ENCODE data around the gene DNM3. TPM values are rescaled to one million over a fixed set of nuclear protein-coding genes. Genes with fewer than 3 reads are reported as not detected.

DNM3 gene
- total RNA-seq, 1 donor from 2014 or later = 1.1 TPM

- no peaks in the 10 kb centered on the region for H3K36me3 ChIP-seq
- H3K79me2 ChIP-seq (ENCODE audit: low read depth) = no peaks in the 10 kb centered on the region
- TF ChIP-seq EZH2 (IDR thresholded peaks at IDR 0.05) (no peak), EZH2phosphoT487 (IDR thresholded peaks at IDR 0.05) (no peak), CTCF (IDR thresholded peaks at IDR 0.05) (no peak)
- no peak overlapping the region for H3K9ac ChIP-seq
- no peaks in the 10 kb centered on the region for H3K4me1 ChIP-seq
- Mint-ChIP-seq H3K36me3 (no peaks in the 10 kb centered on the region), H3K27ac (no peak overlapping the region), H3K4me1 (peaks cover 2% of the 10 kb centered on the region), H3K27me3 (ENCODE audit: insufficient read depth, low read depth) (no peaks in the 10 kb centered on the region), H3K4me3 (no peak overlapping the region), H3K9me3 (no peaks in the 10 kb centered on the region)
- no peak overlapping the region for H3K4me2 ChIP-seq
- no peak overlapping the region for H2AFZ ChIP-seq (replicated peaks)
- H4K20me1 ChIP-seq (ENCODE audit: low read depth) = no peaks in the 10 kb centered on the region
- no peak overlapping the region for H3K27ac ChIP-seq
- H3K4me3 ChIP-seq = no peak overlapping the region
- DNase-seq (ENCODE audit: low spot score) = no peak
- H3K27me3 ChIP-seq = no peaks in the 10 kb centered on the region
- H3F3A ChIP-seq (ENCODE audit: low read depth) = no peaks in the 10 kb centered on the region
- no peaks in the 10 kb centered on the region for H3K9me3 ChIP-seq (ENCODE audit: low read depth)
Measured at GRCh38 chr1:172069051-172069450, 227.8 kb downstream of the DNM3 start.

- Mint-ChIP-seq H3K27me3 (ENCODE audit: insufficient read depth, low read depth) (no peaks in the 10 kb centered on the region), H3K9me3 (no peaks in the 10 kb centered on the region), H3K36me3 (no peaks in the 10 kb centered on the region), H3K27ac (no peak overlapping the region), H3K4me3 (no peak overlapping the region), H3K4me1 (peaks cover 2% of the 10 kb centered on the region)
- no peak for DNase-seq (ENCODE audit: low spot score)
- H4K20me1 ChIP-seq (ENCODE audit: low read depth) = no peaks in the 10 kb centered on the region
- TF ChIP-seq EZH2 (IDR thresholded peaks at IDR 0.05) (no peak), CTCF (IDR thresholded peaks at IDR 0.05) (no peak), EZH2phosphoT487 (IDR thresholded peaks at IDR 0.05) (no peak)
- H3K4me3 ChIP-seq = no peak overlapping the region
- no peak overlapping the region for H3K27ac ChIP-seq
- no peaks in the 10 kb centered on the region for H3K36me3 ChIP-seq
- H3K27me3 ChIP-seq = no peaks in the 10 kb centered on the region
- no peaks in the 10 kb centered on the region for H3K79me2 ChIP-seq (ENCODE audit: low read depth)
- no peak overlapping the region for H3K9ac ChIP-seq
- H3F3A ChIP-seq (ENCODE audit: low read depth) = no peaks in the 10 kb centered on the region
- no peaks in the 10 kb centered on the region for H3K9me3 ChIP-seq (ENCODE audit: low read depth)
- H2AFZ ChIP-seq (replicated peaks) = no peak overlapping the region
- no peak overlapping the region for H3K4me2 ChIP-seq
- no peaks in the 10 kb centered on the region for H3K4me1 ChIP-seq
Measured at GRCh38 chr1:172069534-172069933, 228.2 kb downstream of the DNM3 start.

- Histone ChIP-seq H3K9me3 (ENCODE audit: low read depth) (no peaks in the 10 kb centered on the region), H3F3A (ENCODE audit: low read depth) (no peaks in the 10 kb centered on the region), H4K20me1 (ENCODE audit: low read depth) (no peaks in the 10 kb centered on the region), H3K79me2 (ENCODE audit: low read depth) (no peaks in the 10 kb centered on the region), H3K27me3 (no peaks in the 10 kb centered on the region), H3K4me1 (no peaks in the 10 kb centered on the region), H2AFZ (replicated peaks) (no peak overlapping the region), H3K4me3 (no peak overlapping the region), H3K36me3 (no peaks in the 10 kb centered on the region), H3K27ac (no peak overlapping the region), H3K9ac (no peak overlapping the region), H3K4me2 (no peak overlapping the region)
- no peak for TF ChIP-seq CTCF (IDR thresholded peaks at IDR 0.05)
- TF ChIP-seq EZH2 (IDR thresholded peaks at IDR 0.05) = no peak
- TF ChIP-seq EZH2phosphoT487 (IDR thresholded peaks at IDR 0.05) = no peak
- no peak for DNase-seq (ENCODE audit: low spot score)
- Mint-ChIP-seq H3K36me3 (no peaks in the 10 kb centered on the region), H3K27me3 (ENCODE audit: insufficient read depth, low read depth) (peaks cover 2% of the 10 kb centered on the region), H3K4me3 (no peak overlapping the region), H3K9me3 (no peaks in the 10 kb centered on the region), H3K4me1 (peaks cover 2% of the 10 kb centered on the region), H3K27ac (no peak overlapping the region)
Measured at GRCh38 chr1:172070055-172070454, 228.8 kb downstream of the DNM3 start.

Measured in neural progenitor cell (in vitro differentiated cells).